ENCODE data around the gene GPATCH11.

GPATCH11 gene

GRCh38 chr2:37142546-37142945 lies 58.2 kb downstream of the GPATCH11 start:
- H3K79me2 ChIP-seq (ENCODE audit: insufficient read depth, low read length), result 0 out of 2 replicates have a peak, but pooled peaks cover 3% of the 10 kb centered on the region
- H3K4me3 ChIP-seq (ENCODE audit: low read depth in 1 of 2, low read length in 2 of 2), result no peak overlapping the region
- peaks cover 93% of the 10 kb centered on the region for H3K36me3 ChIP-seq (ENCODE audit: insufficient read depth, low read length)
- no peak for TF ChIP-seq EZH2 (IDR thresholded peaks at IDR 0.05; ENCODE audit: borderline replicate concordance, low read depth, low read length, severe bottlenecking)
- TF ChIP-seq, protein P1, sequence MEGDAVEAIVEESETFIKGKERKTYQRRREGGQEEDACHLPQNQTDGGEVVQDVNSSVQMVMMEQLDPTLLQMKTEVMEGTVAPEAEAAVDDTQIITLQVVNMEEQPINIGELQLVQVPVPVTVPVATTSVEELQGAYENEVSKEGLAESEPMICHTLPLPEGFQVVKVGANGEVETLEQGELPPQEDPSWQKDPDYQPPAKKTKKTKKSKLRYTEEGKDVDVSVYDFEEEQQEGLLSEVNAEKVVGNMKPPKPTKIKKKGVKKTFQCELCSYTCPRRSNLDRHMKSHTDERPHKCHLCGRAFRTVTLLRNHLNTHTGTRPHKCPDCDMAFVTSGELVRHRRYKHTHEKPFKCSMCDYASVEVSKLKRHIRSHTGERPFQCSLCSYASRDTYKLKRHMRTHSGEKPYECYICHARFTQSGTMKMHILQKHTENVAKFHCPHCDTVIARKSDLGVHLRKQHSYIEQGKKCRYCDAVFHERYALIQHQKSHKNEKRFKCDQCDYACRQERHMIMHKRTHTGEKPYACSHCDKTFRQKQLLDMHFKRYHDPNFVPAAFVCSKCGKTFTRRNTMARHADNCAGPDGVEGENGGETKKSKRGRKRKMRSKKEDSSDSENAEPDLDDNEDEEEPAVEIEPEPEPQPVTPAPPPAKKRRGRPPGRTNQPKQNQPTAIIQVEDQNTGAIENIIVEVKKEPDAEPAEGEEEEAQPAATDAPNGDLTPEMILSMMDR (IDR thresholded peaks at IDR 0.05; ENCODE audit: borderline replicate concordance, extremely low read depth, low read length, poor library complexity, severe bottlenecking), result no peak
- no peaks in the 10 kb centered on the region; the same call in 1 of the 2 replicates for H4K20me1 ChIP-seq (ENCODE audit: insufficient read depth, low read length)
- H2AFZ ChIP-seq (ENCODE audit: low read depth, low read length), result no peak overlapping the region
- no peak overlapping the region for H3K9ac ChIP-seq (ENCODE audit: low read depth, low read length)
- no peaks in the 10 kb centered on the region for H3K9me3 ChIP-seq (ENCODE audit: insufficient read depth, low read length, severe bottlenecking)
- H3K4me2 ChIP-seq (ENCODE audit: insufficient read depth, low read length), result no peak overlapping the region
- H3K27me3 ChIP-seq (ENCODE audit: insufficient read depth, low read length, poor library complexity), result no peaks in the 10 kb centered on the region
- DNase-seq (no peak), ATAC-seq (ENCODE audit: insufficient read depth, low read depth) (no peak)
- H3K27ac ChIP-seq (ENCODE audit: low read length), result no peak overlapping the region
- H3K4me1 ChIP-seq (ENCODE audit: insufficient read depth, low read length), result no peaks in the 10 kb centered on the region

DNA sequence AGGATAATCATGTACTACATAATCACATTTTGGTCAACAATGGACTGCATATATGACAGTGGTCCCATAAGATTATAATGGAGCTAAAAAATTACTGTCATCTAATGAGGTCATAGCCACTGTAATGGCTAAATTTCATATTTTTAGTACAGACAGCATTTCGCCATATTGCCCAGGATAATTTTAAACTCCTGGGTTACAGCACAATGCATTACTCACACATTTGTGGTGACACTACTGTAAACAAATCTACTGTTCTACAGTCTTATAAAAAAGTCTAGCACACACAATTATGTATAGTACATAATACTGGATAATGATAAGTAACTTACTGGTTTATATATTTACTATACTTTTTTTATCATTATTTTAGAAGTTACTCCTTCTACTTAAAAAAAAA lies 59.7 kb downstream of the GPATCH11 start:
- Histone ChIP-seq H3K9ac (ENCODE audit: low read depth, low read length) (no peak overlapping the region), H3K27ac (ENCODE audit: low read length) (no peak overlapping the region), H3K36me3 (ENCODE audit: insufficient read depth, low read length) (peaks cover 93% of the 10 kb centered on the region), H3K27me3 (ENCODE audit: insufficient read depth, low read length, poor library complexity) (no peaks in the 10 kb centered on the region), H3K79me2 (ENCODE audit: insufficient read depth, low read length) (peaks cover 16% of the 10 kb centered on the region), H3K4me2 (ENCODE audit: insufficient read depth, low read length) (no peak overlapping the region), H3K4me1 (ENCODE audit: insufficient read depth, low read length) (no peaks in the 10 kb centered on the region), H3K4me3 (ENCODE audit: low read depth in 1 of 2, low read length in 2 of 2) (no peak overlapping the region), H3K9me3 (ENCODE audit: insufficient read depth, low read length, severe bottlenecking) (no peaks in the 10 kb centered on the region), H4K20me1 (ENCODE audit: insufficient read depth, low read length) (peaks cover 9% of the 10 kb centered on the region; the same call in 1 of the 2 replicates), H2AFZ (ENCODE audit: low read depth, low read length) (no peak overlapping the region)
- TF ChIP-seq EZH2 (IDR thresholded peaks at IDR 0.05; ENCODE audit: borderline replicate concordance, low read depth, low read length, severe bottlenecking), result no peak
- TF ChIP-seq, protein P1 (IDR thresholded peaks at IDR 0.05; ENCODE audit: borderline replicate concordance, extremely low read depth, low read length, poor library complexity, severe bottlenecking), result no peak
- DNase-seq (no peak), ATAC-seq (ENCODE audit: insufficient read depth, low read depth) (no peak)

- no peak for ATAC-seq (ENCODE audit: insufficient read depth, low read depth)
These were observed 61.7 kb downstream of the GPATCH11 start for GRCh38 chr2:37146062-37146461.

More at GRCh38 chr2:37146062-37146461, 61.7 kb downstream of the GPATCH11 start:
- peaks cover 80% of the 10 kb centered on the region for H3K36me3 ChIP-seq (ENCODE audit: insufficient read depth, low read length)
- no peak overlapping the region for H3K27ac ChIP-seq (ENCODE audit: low read length)
- DNase-seq, result no peak
- TF ChIP-seq, protein P1 (IDR thresholded peaks at IDR 0.05; ENCODE audit: borderline replicate concordance, extremely low read depth, low read length, poor library complexity, severe bottlenecking), result no peak
- no peak for TF ChIP-seq EZH2 (IDR thresholded peaks at IDR 0.05; ENCODE audit: borderline replicate concordance, low read depth, low read length, severe bottlenecking)
- H2AFZ ChIP-seq (ENCODE audit: low read depth, low read length), result no peak overlapping the region
- no peaks in the 10 kb centered on the region; the same call in 1 of the 2 replicates for H3K4me1 ChIP-seq (ENCODE audit: insufficient read depth, low read length)
- H3K79me2 ChIP-seq (ENCODE audit: insufficient read depth, low read length), result peaks cover 37% of the 10 kb centered on the region
- H3K4me2 ChIP-seq (ENCODE audit: insufficient read depth, low read length), result no peak overlapping the region
- no peaks in the 10 kb centered on the region for H3K9me3 ChIP-seq (ENCODE audit: insufficient read depth, low read length, severe bottlenecking)
- H3K27me3 ChIP-seq (ENCODE audit: insufficient read depth, low read length, poor library complexity), result no peaks in the 10 kb centered on the region
- H3K4me3 ChIP-seq (ENCODE audit: low read depth in 1 of 2, low read length in 2 of 2), result no peak overlapping the region
- H3K9ac ChIP-seq (ENCODE audit: low read depth, low read length), result no peak overlapping the region
- H4K20me1 ChIP-seq (ENCODE audit: insufficient read depth, low read length), result peaks cover 18% of the 10 kb centered on the region; the same call in 1 of the 2 replicates
